Astrocyte (in vitro differentiated cells and primary cell): ENCODE measurements around the gene AKR1C3.

Source experiments
- CTCF ChIP-seq: IDR thresholded peaks from 2 replicates; pipeline ENCODE4 v1.5.1; 2011; ENCODE audit warnings: low read depth, mild to moderate bottlenecking, inconsistent platforms, low read length, moderate library complexity; ENCODE audit not compliant: insufficient read depth
- EZH2 ChIP-seq: IDR thresholded peaks from 2 replicates; pipeline ENCODE4 v1.6.1; 2012; ENCODE audit warnings: mild to moderate bottlenecking, low read length, inconsistent platforms; ENCODE audit not compliant: insufficient read depth

DNA sequence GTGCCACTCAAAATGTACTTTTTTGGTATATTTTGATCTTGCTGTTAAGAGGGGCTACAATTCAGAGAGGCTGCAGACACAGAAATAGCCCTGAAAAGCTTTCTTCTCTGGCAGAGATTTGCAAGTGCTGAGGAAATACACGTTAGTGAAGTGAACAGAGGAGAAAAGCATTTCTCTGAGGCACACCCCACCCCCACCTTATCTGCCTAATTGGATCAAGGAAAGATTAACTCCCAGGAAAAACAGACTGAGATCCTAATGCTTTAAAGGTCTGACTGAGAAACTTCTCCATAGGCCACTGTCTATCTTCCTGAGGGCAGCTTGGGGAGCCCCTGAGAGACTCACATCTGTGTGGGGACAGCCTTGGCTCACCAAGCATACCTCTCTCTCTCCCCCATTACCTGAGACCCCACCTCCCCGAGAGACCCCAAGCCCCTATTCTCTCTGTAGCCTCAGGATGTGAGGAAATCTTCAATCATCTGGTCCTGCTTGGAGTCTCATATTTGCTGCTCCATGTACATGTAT lies 14.8 kb upstream of the AKR1C3 start:
- TF ChIP-seq CTCF (no peak), EZH2 (no peak)
